Choroid plexus epithelial cell (primary cell): ENCODE data around the gene SRGAP1.
A peak's percentile ranks its signal among the peaks of the same experiment; 100 is the strongest.

ENCODE experiments used
- DNase-seq: peaks from one replicate; pipeline ENCODE4 v3.0.0-alpha.2; 2010; ENCODE audit warnings: low read depth
- H3K4me3 ChIP-seq: 2 replicates; pipeline ENCODE4 v1.5.1; 2011; ENCODE audit warnings: low read depth, mild to moderate bottlenecking, control low read depth, low read length, moderate library complexity
- TF ChIP-seq, protein P1 (sequence below): conservative IDR thresholded peaks from 2 replicates; pipeline ENCODE4 v1.5.1; 2011; ENCODE audit warnings: low read depth, mild to moderate bottlenecking, control low read depth, inconsistent platforms, low read length, moderate library complexity

The SRGAP1 gene

DNA sequence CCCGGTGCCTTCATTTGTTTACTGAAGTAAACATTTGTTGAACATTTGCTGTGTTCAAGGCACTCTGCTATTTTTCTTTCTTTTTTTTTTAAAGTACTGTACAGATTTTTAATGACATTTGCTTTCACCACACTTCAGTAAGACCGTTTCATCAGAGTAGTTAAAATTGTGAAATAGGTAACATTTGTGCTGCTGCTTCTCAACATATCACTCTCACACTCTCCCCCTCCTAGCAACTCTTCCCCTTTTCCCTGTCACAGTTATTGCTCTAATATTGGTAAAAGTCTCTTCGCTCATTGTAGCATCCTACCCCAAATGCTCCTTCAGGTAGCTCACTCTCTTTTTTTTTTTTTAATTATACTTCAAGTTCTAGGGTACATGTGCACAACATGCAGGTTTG is 49.6 kb downstream of the SRGAP1 start:
- peak; percentile 18 for DNase-seq
- TF ChIP-seq, protein P1, sequence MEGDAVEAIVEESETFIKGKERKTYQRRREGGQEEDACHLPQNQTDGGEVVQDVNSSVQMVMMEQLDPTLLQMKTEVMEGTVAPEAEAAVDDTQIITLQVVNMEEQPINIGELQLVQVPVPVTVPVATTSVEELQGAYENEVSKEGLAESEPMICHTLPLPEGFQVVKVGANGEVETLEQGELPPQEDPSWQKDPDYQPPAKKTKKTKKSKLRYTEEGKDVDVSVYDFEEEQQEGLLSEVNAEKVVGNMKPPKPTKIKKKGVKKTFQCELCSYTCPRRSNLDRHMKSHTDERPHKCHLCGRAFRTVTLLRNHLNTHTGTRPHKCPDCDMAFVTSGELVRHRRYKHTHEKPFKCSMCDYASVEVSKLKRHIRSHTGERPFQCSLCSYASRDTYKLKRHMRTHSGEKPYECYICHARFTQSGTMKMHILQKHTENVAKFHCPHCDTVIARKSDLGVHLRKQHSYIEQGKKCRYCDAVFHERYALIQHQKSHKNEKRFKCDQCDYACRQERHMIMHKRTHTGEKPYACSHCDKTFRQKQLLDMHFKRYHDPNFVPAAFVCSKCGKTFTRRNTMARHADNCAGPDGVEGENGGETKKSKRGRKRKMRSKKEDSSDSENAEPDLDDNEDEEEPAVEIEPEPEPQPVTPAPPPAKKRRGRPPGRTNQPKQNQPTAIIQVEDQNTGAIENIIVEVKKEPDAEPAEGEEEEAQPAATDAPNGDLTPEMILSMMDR = no peak

DNA sequence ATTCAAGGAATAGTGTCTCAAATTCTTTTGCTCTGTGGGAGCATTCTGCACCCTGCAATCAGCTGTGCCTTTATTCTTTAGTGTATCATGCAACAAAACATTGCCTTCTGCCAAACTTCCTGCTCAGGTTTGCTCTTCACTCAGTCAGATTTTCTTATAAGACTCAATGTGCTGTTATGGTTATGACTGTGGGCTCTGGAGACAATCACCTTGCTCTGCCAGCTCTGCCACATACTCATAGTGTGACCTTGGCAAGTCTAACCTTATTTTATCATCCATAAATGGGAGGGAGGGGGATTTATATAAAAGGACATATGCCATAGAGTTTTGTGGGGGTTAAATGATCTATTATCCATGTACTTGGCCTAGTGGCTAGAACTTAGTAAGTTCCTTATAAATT is 51.3 kb downstream of the SRGAP1 start:
- no peak overlapping the region for H3K4me3 ChIP-seq
- DNase-seq = no peak
- TF ChIP-seq, protein P1 = no peak

More for the DNA sequence above, 49.6 kb downstream of the SRGAP1 start:
- H3K4me3 ChIP-seq = no peak overlapping the region

DNA sequence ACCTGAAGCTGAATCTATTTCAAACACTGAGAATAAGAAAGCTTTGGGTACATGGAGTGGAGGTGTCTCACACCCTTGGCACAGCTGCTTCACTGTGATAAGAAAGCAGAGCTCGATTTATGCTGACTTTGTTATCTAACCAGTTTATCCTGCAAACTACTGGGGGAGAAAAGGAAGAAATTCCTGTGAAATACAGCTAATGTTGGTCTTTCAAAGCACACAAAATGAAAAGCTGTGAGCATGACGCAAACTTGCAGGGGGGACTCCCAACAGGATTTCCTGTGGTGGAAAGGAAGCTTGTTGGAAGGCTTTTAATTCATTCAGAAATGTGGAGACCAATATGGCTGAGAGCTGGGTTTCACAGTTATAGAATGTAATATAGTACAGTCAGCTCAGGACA is 53.4 kb downstream of the SRGAP1 start:
- H3K4me3 ChIP-seq = no peak overlapping the region
- DNase-seq = peak; percentile 70
- TF ChIP-seq, protein P1 = no peak

DNA sequence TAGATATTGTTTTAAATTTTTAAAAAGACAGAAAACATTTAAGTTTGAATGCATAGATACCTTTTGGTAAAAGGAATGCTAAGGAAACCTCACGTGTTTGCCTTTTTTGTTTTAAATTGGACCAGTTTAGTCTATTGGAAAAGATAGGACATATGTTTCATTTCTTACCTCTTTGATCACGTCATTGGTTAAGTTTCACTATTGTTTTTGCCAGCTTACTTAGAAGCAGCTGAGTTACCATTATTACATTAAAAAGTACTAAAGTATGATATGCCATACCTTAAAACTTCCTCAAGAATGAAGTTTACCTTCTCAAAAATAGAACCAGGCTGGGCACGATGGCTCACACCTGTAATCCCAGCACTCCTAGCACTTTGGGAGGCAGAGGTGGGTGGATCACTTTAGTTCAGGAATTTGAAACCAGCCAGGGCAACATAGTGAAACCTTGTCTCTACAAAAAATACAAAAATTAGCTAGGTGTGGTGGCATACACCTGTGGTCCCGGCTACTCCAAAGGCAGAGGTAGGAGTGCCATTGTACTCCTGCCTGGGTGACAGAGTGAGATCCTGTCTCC is 54.4 kb downstream of the SRGAP1 start:
- TF ChIP-seq, protein P1 = no peak
- DNase-seq = no peak
- H3K4me3 ChIP-seq = no peak overlapping the region

DNA sequence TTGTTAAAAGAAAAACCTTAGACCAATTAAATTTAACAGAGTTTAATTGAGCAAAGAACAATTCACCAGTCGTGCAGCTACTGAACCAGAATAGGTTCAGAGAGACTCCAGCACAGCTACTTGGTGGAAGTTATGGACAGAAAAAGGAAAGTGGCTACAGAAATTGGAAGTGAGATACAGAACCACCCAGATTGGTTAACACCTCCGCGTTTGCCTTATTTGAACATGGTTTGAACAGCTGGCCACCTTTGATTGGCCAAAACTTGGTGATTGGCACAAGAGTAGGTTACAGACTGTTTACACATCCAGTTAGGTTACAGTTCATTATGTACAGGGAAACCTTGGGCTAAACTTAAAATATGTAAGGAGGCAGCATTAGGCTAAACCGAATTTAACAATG is 54.9 kb downstream of the SRGAP1 start:
- DNase-seq = no peak
- H3K4me3 ChIP-seq = no peak overlapping the region
- TF ChIP-seq, protein P1 = no peak

DNA sequence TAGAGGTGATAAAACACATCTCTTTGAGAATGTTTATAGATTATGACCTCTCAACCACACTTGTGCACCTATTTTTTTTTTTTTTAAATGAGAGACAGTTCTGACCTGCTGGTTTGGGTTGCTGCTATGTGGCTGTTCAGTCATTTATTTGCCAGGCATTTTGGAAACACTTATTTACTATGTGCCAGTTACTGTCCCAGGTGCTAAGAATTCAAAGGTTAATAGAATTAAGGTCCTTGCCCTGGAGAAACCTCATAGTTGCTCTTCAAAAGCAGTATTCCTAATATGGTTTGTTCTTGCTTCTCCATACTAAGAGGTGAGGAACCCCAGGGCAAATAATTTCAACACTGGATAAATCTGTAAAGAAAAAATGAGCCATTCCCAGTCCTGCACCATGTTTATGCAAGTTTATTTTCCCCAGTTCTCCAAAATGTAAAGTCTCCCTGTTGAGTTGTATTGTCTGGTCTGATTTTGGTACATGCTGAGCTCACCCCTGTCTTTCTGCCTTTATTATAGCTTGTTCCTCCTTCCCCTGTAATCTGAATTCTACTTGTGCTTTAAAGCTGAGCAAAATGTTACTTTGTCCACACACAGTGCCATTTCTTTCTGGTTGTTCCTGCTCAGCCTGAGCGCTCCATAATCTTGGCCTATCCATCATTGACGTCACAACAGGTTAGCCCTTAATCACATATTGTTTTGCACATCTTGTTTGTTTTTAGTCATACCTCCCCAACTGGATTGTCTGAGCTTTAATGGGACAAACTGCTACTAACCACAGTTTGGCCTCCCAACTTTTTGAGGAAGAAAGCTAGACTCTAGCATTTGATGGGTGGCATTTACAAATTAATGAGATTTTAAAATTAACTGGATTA is 56.7 kb downstream of the SRGAP1 start:
- DNase-seq = no peak
- no peak overlapping the region for H3K4me3 ChIP-seq
- TF ChIP-seq, protein P1 = no peak
